B cell (primary cell): ENCODE measurements around the gene WDR26. TPM values are rescaled to one million over a fixed set of nuclear protein-coding genes. Genes with fewer than 3 reads are reported as not detected.

ENCODE experiments used
- ATAC-seq: fragments of 200-7000 bp; cut with Tn5 transposase; one replicate; pipeline ENCODE4 v1.10.0; 2021; ENCODE audit warnings: low read depth, mild to moderate bottlenecking, moderate number of reproducible peaks, moderate library complexity
- CTCF ChIA-PET: fragments of 350-600 bp; sonication (Branson Sonifier 250); formaldehyde crosslinking; loops from one replicate; lab custom pipeline; 2021; ENCODE audit warnings: antibody characterized with exemption, inconsistent platforms; lab: Charles Lee
- POLR2A ChIA-PET: fragments of 350-600 bp; sonication (Branson Sonifier 250); formaldehyde crosslinking; loops from one replicate; lab custom pipeline; 2021; ENCODE audit warnings: antibody characterized with exemption; lab: Charles Lee
- DNase-seq: peaks from one replicate; pipeline ENCODE4 v3.0.0; 2013
- H2AFZ ChIP-seq: 2 replicates; pipeline ENCODE4 v1.6.1; 2012; ENCODE audit warnings: mild to moderate bottlenecking, low read depth, low read length; ENCODE audit not compliant: insufficient read depth, poor library complexity, severe bottlenecking
- H3K27ac ChIP-seq, 2 donors: 1 replicate in 1 of 2; 2 replicates in 1 of 2; pipeline ENCODE4 v1.5.1; 2012 to 2013; ENCODE audit warnings: low read length in 2 of 2, mild to moderate bottlenecking in 2 of 2, moderate library complexity in 1 of 2
- H3K27me3 ChIP-seq, 4 experiments: fragments of 200-600 bp in 1 of 4; sonication (generic) in 1 of 4; replicated peaks in 1 of 4; 1 replicate in 2 of 4; 2 replicates in 2 of 4; pipeline versions ENCODE4 v1.6.1 to v1.7.0; 2013 to 2016; ENCODE audit warnings: low read length in 3 of 4, mild to moderate bottlenecking in 2 of 4, mixed read lengths in 1 of 4, moderate library complexity in 1 of 4; ENCODE audit not compliant: insufficient read depth in 4 of 4, control insufficient read depth in 3 of 4; ENCODE audit errors: control extremely low read depth in 1 of 4
- H3K36me3 ChIP-seq, 2 experiments: replicated peaks in 1 of 2; 1 replicate in 1 of 2; 2 replicates in 1 of 2; pipeline versions ENCODE4 v1.6.1 to v1.7.1; 2013; ENCODE audit warnings: low read length in 1 of 2; ENCODE audit not compliant: insufficient read depth in 2 of 2, control insufficient read depth in 1 of 2; ENCODE audit errors: control extremely low read depth in 1 of 2, extremely low read depth in 1 of 2
- H3K4me1 ChIP-seq, 2 donors: fragments of 200-600 bp in 1 of 2; sonication (generic) in 1 of 2; 1 replicate in 1 of 2; 2 replicates in 1 of 2; pipeline versions ENCODE4 v1.5.1 to v1.6.1; 2013 to 2017; ENCODE audit warnings: low read length in 2 of 2; ENCODE audit not compliant: control insufficient read depth in 2 of 2, insufficient read depth in 2 of 2
- H3K4me2 ChIP-seq: replicated peaks from 2 replicates; pipeline ENCODE3; 2012; ENCODE audit warnings: mild to moderate bottlenecking, low read depth, low read length; ENCODE audit not compliant: poor library complexity, severe bottlenecking
- H3K4me3 ChIP-seq, 5 experiments: fragments of 200-600 bp in 1 of 5; sonication (generic) in 1 of 5; 1 replicate in 3 of 5; 2 replicates in 2 of 5; pipeline versions ENCODE4 v1.5.1 to v1.7.0; 2011 to 2016; ENCODE audit warnings: low read length in 4 of 5, mild to moderate bottlenecking in 4 of 5, low read depth in 2 of 5, control low read depth in 1 of 5, moderate library complexity in 1 of 5; ENCODE audit not compliant: insufficient read depth in 1 of 5; ENCODE audit errors: control extremely low read depth in 1 of 5, extremely low read depth in 1 of 5
- H3K79me2 ChIP-seq: fragments of 200-600 bp; sonication (generic); one replicate; pipeline ENCODE4 v1.6.0; 2016; ENCODE audit warnings: low read length; ENCODE audit not compliant: control insufficient read depth, insufficient read depth
- H3K9ac ChIP-seq: fragments of 200-600 bp; sonication (generic); 2 replicates; pipeline ENCODE4 v1.6.1; 2017; ENCODE audit warnings: mild to moderate bottlenecking, low read length, moderate library complexity
- H3K9me3 ChIP-seq, 3 donors: one replicate each; pipeline versions ENCODE4 v1.6.1 to v1.7.1; 2013; ENCODE audit warnings: low read length in 2 of 3; ENCODE audit not compliant: control insufficient read depth in 2 of 3, insufficient read depth in 1 of 3; ENCODE audit errors: control extremely low read depth in 1 of 3
- H4K20me1 ChIP-seq: 2 replicates; pipeline ENCODE4 v1.6.0; 2012; ENCODE audit warnings: mild to moderate bottlenecking, low read length; ENCODE audit not compliant: insufficient read depth, control insufficient read depth, poor library complexity, severe bottlenecking
- H3K27ac Mint-ChIP-seq: one replicate; pipeline ENCODE4 v1.8.0; 2021; ENCODE audit warnings: mixed read lengths
- H3K27me3 Mint-ChIP-seq: one replicate; pipeline ENCODE4 v1.8.0; 2021; ENCODE audit warnings: mixed read lengths
- H3K4me1 Mint-ChIP-seq: one replicate; pipeline ENCODE4 v1.8.0; 2021; ENCODE audit warnings: mixed read lengths
- H3K4me3 Mint-ChIP-seq: one replicate; pipeline ENCODE4 v1.8.0; 2021; ENCODE audit warnings: mixed read lengths
- H3K9me3 Mint-ChIP-seq: one replicate; pipeline ENCODE4 v1.8.0; 2022; ENCODE audit warnings: mixed read lengths; ENCODE audit not compliant: insufficient read depth
- CTCF ChIP-seq: fragments of 200-600 bp; IDR thresholded peaks from one replicate; pipeline ENCODE4 v1.8.0; 2022; ENCODE audit warnings: antibody characterized with exemption, mild to moderate bottlenecking
- EZH2 ChIP-seq: IDR thresholded peaks from 2 replicates; pipeline ENCODE4 v1.6.1; 2012; ENCODE audit warnings: borderline replicate concordance, low read depth, mild to moderate bottlenecking, moderate library complexity, low read length; ENCODE audit not compliant: insufficient read depth, poor library complexity, severe bottlenecking
- WGBS: methylation state at CpG from one replicate; pipeline ENCODE4 v1.1.5; 2013; ENCODE audit warnings: missing lambda C conversion rate; ENCODE audit not compliant: insufficient coverage; 5-methylcytosine and 5-hydroxymethylcytosine counted together
- intact Hi-C: fragments of 100-400 bp; cut with micrococcal nuclease; formaldehyde crosslinking; loops from one replicate; pipeline ENCODE4 v1.10.0; 2022
- polyA plus RNA-seq: library from polyadenylated mRNA; depleted of rRNA; stranded (reverse); fragments of >200 nt; gene quantifications from 2 replicates; pipeline ENCODE4 v1.2.3, GENCODE V29; 2012
- total RNA-seq, 2 donors: library from RNA; stranded (reverse); fragments of 120-200 nt in 1 of 2; gene quantifications; 1 replicate in 1 of 2; 2 replicates in 1 of 2; pipeline versions ENCODE4 v1.2.3 to v1.2.4, GENCODE V29; 2013 to 2022

Gene WDR26
- total and polyA plus RNA-seq, 2 donors (not counting 1 experiment from before 2014, with no cell fraction given): 35.7 to 108 TPM

- H3K4me1 Mint-ChIP-seq: peaks cover 22% of the 10 kb centered on the region
- Histone ChIP-seq H3K9me3 (no peaks in the 10 kb centered on the region), H3K79me2 (peaks cover 50% of the 10 kb centered on the region), H3K4me2 (peak overlapping the region; percentile 31), H3K36me3 (peaks cover 24 to 45% of the 10 kb centered on the region in 2 experiments), H3K27me3 (no peaks in the 10 kb centered on the region), H3K4me1 (peaks cover 5 to 14% of the 10 kb centered on the region in 2 donors), H3K4me3 (no peak overlapping the region), H2AFZ (no peak overlapping the region), H3K9ac (no peak overlapping the region), H4K20me1 (peaks cover 47% of the 10 kb centered on the region), H3K27ac (no peak overlapping the region)
- H3K4me3 Mint-ChIP-seq: no peak overlapping the region
- no peak for ATAC-seq
- CTCF ChIA-PET: interaction anchor here (1.5 kb wide), 1 partner anchor 32 kb away, joined by 3 read pairs; no protein-coding TSS in a partner anchor
- TF ChIP-seq EZH2 (no peak), CTCF (no peak)
- DNase-seq: no peak
- intact Hi-C loops: no loop called here
- POLR2A ChIA-PET: interaction anchor here (0.6 kb wide), 1 partner anchor 25 kb away, joined by 3 read pairs; no protein-coding TSS in a partner anchor
- H3K27me3 Mint-ChIP-seq: no peaks in the 10 kb centered on the region
- no peak overlapping the region for H3K27ac Mint-ChIP-seq
- 100% methylated on average over 2 of the region's 6 CpGs for WGBS
- no peaks in the 10 kb centered on the region for H3K9me3 Mint-ChIP-seq
Observed at GRCh38 chr1:224425279-224425884, 9.2 kb downstream of the WDR26 start.

- Histone ChIP-seq H3K27ac (no peak overlapping the region), H3K4me2 (no peak overlapping the region), H4K20me1 (peaks cover 14% of the 10 kb centered on the region), H3K4me1 (peaks cover 0 to 3% of the 10 kb centered on the region in 2 donors), H3K36me3 (peaks cover 26 to 84% of the 10 kb centered on the region in 2 experiments), H3K9ac (no peak overlapping the region), H2AFZ (no peak overlapping the region), H3K4me3 (no peak overlapping the region), H3K79me2 (peaks cover 11% of the 10 kb centered on the region), H3K27me3 (no peaks in the 10 kb centered on the region), H3K9me3 (no peaks in the 10 kb centered on the region)
- peaks cover 6% of the 10 kb centered on the region for H3K4me1 Mint-ChIP-seq
- ChIA-PET CTCF (no interaction called here), POLR2A (no interaction called here)
- H3K4me3 Mint-ChIP-seq: no peak overlapping the region
- ATAC-seq (no peak), DNase-seq (no peak)
- TF ChIP-seq CTCF (no peak), EZH2 (no peak)
- no peak overlapping the region for H3K27ac Mint-ChIP-seq
- H3K27me3 Mint-ChIP-seq: no peaks in the 10 kb centered on the region
- intact Hi-C loops: no loop called here
- H3K9me3 Mint-ChIP-seq: no peaks in the 10 kb centered on the region
Observed at GRCh38 chr1:224420106-224420505, 14.5 kb downstream of the WDR26 start.
